ENCODE results near the gene UBA1.
"Not testable (repeated sequence)": the region's sequence is repeated elsewhere in the genome, so short reads cannot be mapped to it uniquely, and the experiment has no call there.

Gene UBA1

GRCh38 chrX:47232197-47232802 is 38.7 kb downstream of the UBA1 start:
- no peak for DNase-seq

GRCh38 chrX:47232803-47233332 is 39.2 kb downstream of the UBA1 start, which contains the start of gene USP11:
USP11 (plus strand) TSS chrX:47233009; CDS start chrX:47233044, 35 bp downstream.
- no peak for DNase-seq

GRCh38 chrX:47233333-47234113 is 39.9 kb downstream of the UBA1 start:
- DNase-seq: peak; percentile 57

- DNase-seq: no peak
Observed at GRCh38 chrX:47234583-47234982, 41.0 kb downstream of the UBA1 start.

GRCh38 chrX:47235691-47236103 is 42.1 kb downstream of the UBA1 start:
- DNase-seq: no peak

- no peak for DNase-seq
Observed at GRCh38 chrX:47239199-47239598, 45.6 kb downstream of the UBA1 start.

- DNase-seq: no peak
Observed at GRCh38 chrX:47239898-47240545, 46.4 kb downstream of the UBA1 start.

- DNase-seq: no peak
Observed at GRCh38 chrX:47240619-47241018, 47.0 kb downstream of the UBA1 start.

- DNase-seq: no peak
Observed at GRCh38 chrX:47241201-47242011, 47.8 kb downstream of the UBA1 start.

GRCh38 chrX:47242321-47242720 is 48.7 kb downstream of the UBA1 start:
- no peak for DNase-seq

- DNase-seq: no peak
Observed at GRCh38 chrX:47243351-47243750, 49.7 kb downstream of the UBA1 start.

GRCh38 chrX:47244676-47245075 is 51.0 kb downstream of the UBA1 start:
- no peak for DNase-seq

GRCh38 chrX:47245156-47245555 is 51.5 kb downstream of the UBA1 start:
- no peak for DNase-seq

GRCh38 chrX:47247206-47247998 is 53.8 kb downstream of the UBA1 start:
- DNase-seq: no peak

- DNase-seq: no peak
Observed at GRCh38 chrX:47247999-47248320, 54.3 kb downstream of the UBA1 start.

- no peak for DNase-seq
Observed at GRCh38 chrX:47248576-47248975, 54.9 kb downstream of the UBA1 start.

- DNase-seq: no peak
Observed at GRCh38 chrX:47250017-47250347, 56.4 kb downstream of the UBA1 start.

- DNase-seq: not testable (repeated sequence)
Observed at GRCh38 chrX:47257620-47258019, 64.0 kb downstream of the UBA1 start.
